ENCODE results near the gene FAM20C.

Gene FAM20C

GRCh38 chr7:305410-306151, 113.2 kb downstream of the FAM20C start:
- no peak for DNase-seq (ENCODE audit: extremely low read depth, low read depth)

GRCh38 chr7:307970-308369, 115.6 kb downstream of the FAM20C start:
- TF ChIP-seq CTCF (IDR thresholded peaks at IDR 0.05; ENCODE audit: low read depth, low read length, missing control alignments): no peak
- DNase-seq (ENCODE audit: extremely low read depth, low read depth): no peak
- no peak overlapping the region for H3K4me3 ChIP-seq (replicated peaks; ENCODE audit: low read depth, low read length)

More at GRCh38 chr7:305410-306151, 113.2 kb downstream of the FAM20C start:
- TF ChIP-seq CTCF (IDR thresholded peaks at IDR 0.05; ENCODE audit: low read depth, low read length, missing control alignments): no peak
- no peak overlapping the region for H3K4me3 ChIP-seq (replicated peaks; ENCODE audit: low read depth, low read length)

DNA sequence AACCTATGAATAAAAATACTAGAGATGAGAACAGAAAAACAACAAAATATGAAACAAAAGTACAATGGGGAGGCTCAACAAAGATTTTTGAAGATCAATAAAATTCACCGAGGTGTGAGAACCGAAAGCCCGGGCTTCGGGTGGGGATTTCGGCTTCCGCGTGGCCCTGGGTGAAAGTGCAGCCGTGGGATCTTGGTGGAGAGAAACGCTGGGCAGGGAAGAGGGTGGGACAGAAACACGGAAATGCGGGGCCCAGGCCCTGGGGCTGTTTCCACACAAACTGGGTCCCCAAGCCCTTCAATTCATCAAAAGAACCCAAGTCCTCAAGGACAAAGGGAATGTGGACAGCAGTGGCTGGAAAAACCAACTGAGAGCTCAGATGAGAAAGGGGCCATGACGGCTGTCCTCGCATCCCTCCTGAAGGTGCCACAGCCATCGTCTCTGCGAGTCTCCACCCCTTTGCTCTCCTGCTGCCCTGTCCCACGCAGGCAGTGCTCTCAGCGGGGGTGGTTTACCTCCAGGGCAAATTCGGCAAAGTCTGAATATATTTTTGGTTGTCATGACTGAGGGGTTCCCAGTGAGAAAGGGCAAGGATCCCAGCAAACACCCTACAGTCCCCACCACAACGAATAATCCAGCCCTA, 117.3 kb downstream of the FAM20C start:
- H3K4me3 ChIP-seq (replicated peaks; ENCODE audit: low read depth, low read length): no peak overlapping the region
- TF ChIP-seq CTCF (IDR thresholded peaks at IDR 0.05; ENCODE audit: low read depth, low read length, missing control alignments): no peak
- no peak for DNase-seq (ENCODE audit: extremely low read depth, low read depth)

All from HFF-Myc (cell line).